Activated naive CD4-positive, alpha-beta T cell treated with anti-CD3 and anti-CD28 coated beads, Interleukin-2, amount 10 ng/mL, durations not matched to agents 7 days and 5 days (primary cell): Measurements from ENCODE around the gene NUP205.

Experiments used
- CTCF ChIA-PET: fragments of 350-600 bp; sonication (Branson Sonifier 250); formaldehyde crosslinking; loops from one replicate; lab custom pipeline; 2021; ENCODE audit warnings: antibody characterized with exemption; lab: Charles Lee
- DNase-seq: peaks from one replicate; pipeline ENCODE4 v3.0.0-alpha.2; 2020
- H3K27ac Mint-ChIP-seq: one replicate; pipeline ENCODE4 v1.8.0; 2021; ENCODE audit warnings: mild to moderate bottlenecking, moderate library complexity, mixed read lengths
- H3K27me3 Mint-ChIP-seq: one replicate; pipeline ENCODE4 v1.8.0; 2021; ENCODE audit warnings: mild to moderate bottlenecking, mixed read lengths
- H3K36me3 Mint-ChIP-seq: one replicate; pipeline ENCODE4 v1.8.0; 2021; ENCODE audit warnings: mixed read lengths
- H3K4me1 Mint-ChIP-seq: one replicate; pipeline ENCODE4 v1.8.0; 2021; ENCODE audit warnings: mixed read lengths
- H3K4me3 Mint-ChIP-seq: one replicate; pipeline ENCODE4 v1.8.0; 2021; ENCODE audit warnings: mild to moderate bottlenecking, moderate library complexity, mixed read lengths
- H3K9me3 Mint-ChIP-seq: one replicate; pipeline ENCODE4 v1.8.0; 2021; ENCODE audit warnings: mixed read lengths

The NUP205 gene, protein sequence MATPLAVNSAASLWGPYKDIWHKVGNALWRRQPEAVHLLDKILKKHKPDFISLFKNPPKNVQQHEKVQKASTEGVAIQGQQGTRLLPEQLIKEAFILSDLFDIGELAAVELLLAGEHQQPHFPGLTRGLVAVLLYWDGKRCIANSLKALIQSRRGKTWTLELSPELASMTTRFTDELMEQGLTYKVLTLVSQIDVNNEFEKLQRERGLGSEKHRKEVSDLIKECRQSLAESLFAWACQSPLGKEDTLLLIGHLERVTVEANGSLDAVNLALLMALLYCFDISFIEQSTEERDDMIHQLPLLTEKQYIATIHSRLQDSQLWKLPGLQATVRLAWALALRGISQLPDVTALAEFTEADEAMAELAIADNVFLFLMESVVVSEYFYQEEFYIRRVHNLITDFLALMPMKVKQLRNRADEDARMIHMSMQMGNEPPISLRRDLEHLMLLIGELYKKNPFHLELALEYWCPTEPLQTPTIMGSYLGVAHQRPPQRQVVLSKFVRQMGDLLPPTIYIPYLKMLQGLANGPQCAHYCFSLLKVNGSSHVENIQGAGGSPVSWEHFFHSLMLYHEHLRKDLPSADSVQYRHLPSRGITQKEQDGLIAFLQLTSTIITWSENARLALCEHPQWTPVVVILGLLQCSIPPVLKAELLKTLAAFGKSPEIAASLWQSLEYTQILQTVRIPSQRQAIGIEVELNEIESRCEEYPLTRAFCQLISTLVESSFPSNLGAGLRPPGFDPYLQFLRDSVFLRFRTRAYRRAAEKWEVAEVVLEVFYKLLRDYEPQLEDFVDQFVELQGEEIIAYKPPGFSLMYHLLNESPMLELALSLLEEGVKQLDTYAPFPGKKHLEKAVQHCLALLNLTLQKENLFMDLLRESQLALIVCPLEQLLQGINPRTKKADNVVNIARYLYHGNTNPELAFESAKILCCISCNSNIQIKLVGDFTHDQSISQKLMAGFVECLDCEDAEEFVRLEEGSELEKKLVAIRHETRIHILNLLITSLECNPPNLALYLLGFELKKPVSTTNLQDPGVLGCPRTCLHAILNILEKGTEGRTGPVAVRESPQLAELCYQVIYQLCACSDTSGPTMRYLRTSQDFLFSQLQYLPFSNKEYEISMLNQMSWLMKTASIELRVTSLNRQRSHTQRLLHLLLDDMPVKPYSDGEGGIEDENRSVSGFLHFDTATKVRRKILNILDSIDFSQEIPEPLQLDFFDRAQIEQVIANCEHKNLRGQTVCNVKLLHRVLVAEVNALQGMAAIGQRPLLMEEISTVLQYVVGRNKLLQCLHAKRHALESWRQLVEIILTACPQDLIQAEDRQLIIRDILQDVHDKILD (N-terminal part only)

DNA sequence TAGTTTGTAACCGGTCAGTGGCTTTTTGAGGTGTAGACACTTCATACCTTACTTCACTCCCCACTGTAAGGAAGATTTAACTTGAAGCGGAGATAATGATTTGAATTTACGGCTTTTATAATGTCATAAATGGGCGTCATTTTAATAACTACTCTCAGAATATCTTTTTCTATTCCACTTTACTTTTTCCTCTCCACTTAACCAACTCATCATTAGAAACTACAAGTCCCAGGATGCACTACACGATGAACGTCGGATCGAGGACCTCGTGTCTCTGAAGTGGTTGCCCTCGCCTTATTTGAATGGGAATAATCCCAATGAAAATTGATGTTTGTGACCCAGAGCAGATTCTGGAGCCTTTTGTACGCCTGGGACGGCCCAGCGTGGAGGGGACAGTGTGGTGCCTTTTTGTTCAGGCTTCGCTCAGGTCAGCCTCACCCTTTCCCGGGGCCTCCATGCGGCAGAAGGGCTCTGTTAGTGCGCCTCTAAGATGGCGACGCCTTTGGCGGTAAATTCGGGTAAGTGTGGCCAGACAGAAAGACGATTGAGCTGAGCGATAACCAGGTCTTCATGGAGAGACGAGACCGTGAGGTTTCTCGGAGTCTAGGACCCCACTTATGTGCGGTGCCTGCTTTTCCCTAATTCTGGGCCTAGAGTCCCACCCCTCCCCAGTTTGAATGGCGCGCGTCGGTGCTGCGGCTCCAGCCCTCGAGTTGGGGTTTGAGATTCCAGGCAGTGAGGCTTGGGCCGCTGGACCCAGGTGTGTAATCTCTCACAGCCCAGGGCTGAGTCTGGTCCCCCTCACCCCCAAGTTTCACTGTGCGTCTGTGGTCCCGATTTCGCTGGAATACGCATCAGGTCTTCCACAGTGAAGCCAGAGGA, at the start of gene NUP205:
Gene NUP205 (plus strand): TSS at position 463 of the 882 bp plus-strand sequence. CDS start 28 bp downstream, at position 491.
- Mint-ChIP-seq H3K36me3 (peaks cover 3% of the 10 kb centered on the region), H3K27ac (no peak within 1 kb of the TSS), H3K9me3 (no peaks in the 10 kb centered on the region), H3K4me1 (peaks cover 23% of the 10 kb centered on the region), H3K4me3 (peak within 1 kb of the TSS; percentile 16), H3K27me3 (no peaks in the 10 kb centered on the region)
- CTCF ChIA-PET, result interaction anchor here (0.7 to 2.0 kb wide), 6 partner anchors 12 to 277 kb away, joined by 3 to 4 read pairs (median 4); no protein-coding TSS in a partner anchor
- peak; percentile 81 for DNase-seq

DNA sequence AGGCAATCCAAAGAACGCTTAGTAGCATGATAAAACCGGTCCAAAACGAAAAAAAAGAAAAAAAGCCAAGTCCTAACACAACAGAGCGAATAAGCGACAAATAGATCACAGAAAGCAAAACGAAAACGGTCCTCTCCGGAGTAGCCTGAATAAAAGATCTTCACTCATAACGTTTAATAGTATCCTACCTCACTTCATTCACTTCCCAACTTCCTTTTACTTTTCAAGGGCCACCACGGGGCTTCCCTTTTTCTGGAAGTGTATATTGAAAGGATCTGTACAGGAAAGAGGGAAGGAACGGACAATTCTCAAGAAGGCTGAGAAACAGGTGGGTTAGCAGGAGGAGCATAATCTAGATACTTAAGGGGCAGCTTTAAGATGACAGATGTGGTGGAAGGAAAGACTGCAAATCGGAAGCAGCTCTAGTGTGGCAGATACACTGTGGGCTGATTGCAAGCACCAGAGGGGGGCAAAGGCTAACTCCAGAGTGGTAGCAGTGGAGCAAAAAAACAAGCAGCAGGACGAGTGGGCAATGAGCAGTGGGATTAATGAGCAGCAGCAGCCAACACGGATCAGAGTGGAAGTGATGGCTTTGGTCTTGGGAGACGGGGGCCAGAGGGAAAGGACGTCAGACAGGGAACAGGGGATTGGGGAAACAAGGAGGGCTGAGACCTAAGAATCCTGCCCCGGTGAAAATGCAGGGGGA, 48.7 kb upstream of the NUP205 start:
- no peaks in the 10 kb centered on the region for H3K27me3 Mint-ChIP-seq
- H3K4me3 Mint-ChIP-seq, result no peak overlapping the region
- H3K4me1 Mint-ChIP-seq, result peaks cover 9% of the 10 kb centered on the region
- no peaks in the 10 kb centered on the region for H3K9me3 Mint-ChIP-seq
- DNase-seq, result peak; percentile 50
- CTCF ChIA-PET, result no interaction called here
- H3K36me3 Mint-ChIP-seq, result peaks cover 2% of the 10 kb centered on the region
- H3K27ac Mint-ChIP-seq, result no peak overlapping the region

DNA sequence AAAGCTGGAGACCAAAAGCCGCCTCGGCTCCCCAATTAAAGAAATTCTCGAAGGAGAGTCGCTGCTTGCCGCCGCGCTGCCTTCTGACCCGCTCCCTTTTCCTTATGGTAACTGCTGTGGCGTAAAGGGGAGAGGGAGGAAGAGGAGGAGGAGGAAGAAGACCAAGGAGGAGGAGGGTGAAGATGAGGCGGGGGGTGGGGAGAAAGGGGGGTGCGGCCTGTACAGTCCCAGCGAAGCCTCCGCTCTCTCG, 48.2 kb upstream of the NUP205 start:
- CTCF ChIA-PET, result no interaction called here
- peaks cover 2% of the 10 kb centered on the region for H3K36me3 Mint-ChIP-seq
- H3K9me3 Mint-ChIP-seq, result no peaks in the 10 kb centered on the region
- no peak overlapping the region for H3K4me3 Mint-ChIP-seq
- H3K27me3 Mint-ChIP-seq, result no peaks in the 10 kb centered on the region
- H3K27ac Mint-ChIP-seq, result no peak overlapping the region
- no peak for DNase-seq
- peaks cover 9% of the 10 kb centered on the region for H3K4me1 Mint-ChIP-seq

DNA sequence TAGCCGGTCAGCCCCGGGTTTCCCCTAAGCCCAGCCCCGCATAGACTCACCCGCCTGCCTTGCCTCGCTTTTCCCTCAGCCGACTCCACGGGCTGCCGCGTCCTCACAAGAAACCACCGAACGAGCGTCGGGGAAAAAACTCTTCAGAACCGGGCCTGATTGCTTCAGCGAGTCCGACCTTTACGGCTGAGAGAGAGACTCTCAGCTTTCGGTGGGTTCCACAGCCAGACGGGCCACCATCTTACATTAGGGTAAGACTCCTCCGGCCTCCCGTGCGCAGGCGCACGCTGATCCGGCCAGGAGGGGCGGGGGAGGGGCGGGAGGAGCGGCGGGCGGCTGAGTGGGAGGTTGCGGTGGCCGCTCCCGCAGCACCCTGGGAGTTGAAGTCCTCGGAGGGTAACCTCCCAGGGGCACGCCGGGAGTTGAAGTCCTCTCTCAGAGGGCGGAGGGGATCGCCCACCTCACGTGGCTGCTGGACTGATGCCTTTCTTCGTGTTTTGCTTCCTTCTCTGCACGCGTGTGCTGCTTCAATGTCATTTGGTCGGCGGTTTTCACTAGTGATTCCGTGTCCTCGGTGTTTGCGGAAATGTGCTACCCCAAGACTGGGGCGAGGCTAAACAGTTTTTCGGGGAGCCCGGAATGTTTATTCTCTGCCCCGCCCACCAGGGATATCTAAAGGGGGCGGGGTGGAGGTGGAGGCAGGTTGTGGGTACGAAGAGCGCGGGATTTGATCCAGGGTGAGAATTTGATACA, 47.7 kb upstream of the NUP205 start, which contains the start of gene CNOT4:
Gene CNOT4 (minus strand): TSS at position 264 of the 753 bp plus-strand sequence. CDS start 71,771 bp downstream, outside the sequence.
- no peak within 1 kb of the TSS for H3K4me3 Mint-ChIP-seq
- CTCF ChIA-PET, result interaction anchor here (0.6 to 1.0 kb wide), 2 partner anchors 48 to 1952 kb away, joined by 3 to 4 read pairs; partner anchors contain the start of gene NUP205
- no peaks in the 10 kb centered on the region for H3K9me3 Mint-ChIP-seq
- peak; percentile 98 for DNase-seq
- no peak within 1 kb of the TSS for H3K27ac Mint-ChIP-seq
- peaks cover 9% of the 10 kb centered on the region for H3K4me1 Mint-ChIP-seq
- H3K27me3 Mint-ChIP-seq, result no peaks in the 10 kb centered on the region
- peaks cover 2% of the 10 kb centered on the region for H3K36me3 Mint-ChIP-seq

DNA sequence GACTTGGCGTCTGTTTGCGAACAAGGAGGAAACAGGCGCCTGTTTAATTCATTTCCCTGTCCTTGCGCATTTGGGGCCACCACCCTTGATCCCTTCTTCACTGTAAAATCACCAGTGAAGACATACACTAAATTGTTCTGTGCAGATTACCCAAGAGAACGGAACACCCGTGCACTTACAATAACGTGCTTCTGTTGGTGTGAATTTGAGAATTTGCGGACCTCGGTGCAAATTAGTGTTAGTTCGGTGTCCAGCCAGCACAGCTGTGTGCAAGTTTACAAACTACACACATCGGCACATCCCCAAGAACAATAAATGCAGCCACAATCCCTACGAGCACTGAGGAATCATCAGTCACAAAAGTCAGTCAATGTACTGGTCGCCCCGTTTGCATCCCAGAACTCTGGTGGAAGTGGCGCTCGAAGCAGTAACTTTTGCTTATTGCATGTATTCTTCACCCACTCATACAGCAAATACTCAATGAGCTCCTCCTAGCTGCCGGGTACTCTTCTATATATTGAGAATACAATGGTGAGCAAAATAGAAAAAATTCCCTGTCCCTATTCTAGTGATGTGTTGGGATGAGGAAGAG, 47.0 kb upstream of the NUP205 start:
- no peaks in the 10 kb centered on the region for H3K27me3 Mint-ChIP-seq
- no peaks in the 10 kb centered on the region for H3K9me3 Mint-ChIP-seq
- peaks cover 2% of the 10 kb centered on the region for H3K36me3 Mint-ChIP-seq
- H3K4me1 Mint-ChIP-seq, result peaks cover 9% of the 10 kb centered on the region
- no peak overlapping the region for H3K4me3 Mint-ChIP-seq
- CTCF ChIA-PET, result interaction anchor here (0.6 to 1.0 kb wide), 3 partner anchors 47 to 1951 kb away, joined by 3 to 4 read pairs (median 3); partner anchors contain the start of gene NUP205
- no peak for DNase-seq
- H3K27ac Mint-ChIP-seq, result no peak overlapping the region

DNA sequence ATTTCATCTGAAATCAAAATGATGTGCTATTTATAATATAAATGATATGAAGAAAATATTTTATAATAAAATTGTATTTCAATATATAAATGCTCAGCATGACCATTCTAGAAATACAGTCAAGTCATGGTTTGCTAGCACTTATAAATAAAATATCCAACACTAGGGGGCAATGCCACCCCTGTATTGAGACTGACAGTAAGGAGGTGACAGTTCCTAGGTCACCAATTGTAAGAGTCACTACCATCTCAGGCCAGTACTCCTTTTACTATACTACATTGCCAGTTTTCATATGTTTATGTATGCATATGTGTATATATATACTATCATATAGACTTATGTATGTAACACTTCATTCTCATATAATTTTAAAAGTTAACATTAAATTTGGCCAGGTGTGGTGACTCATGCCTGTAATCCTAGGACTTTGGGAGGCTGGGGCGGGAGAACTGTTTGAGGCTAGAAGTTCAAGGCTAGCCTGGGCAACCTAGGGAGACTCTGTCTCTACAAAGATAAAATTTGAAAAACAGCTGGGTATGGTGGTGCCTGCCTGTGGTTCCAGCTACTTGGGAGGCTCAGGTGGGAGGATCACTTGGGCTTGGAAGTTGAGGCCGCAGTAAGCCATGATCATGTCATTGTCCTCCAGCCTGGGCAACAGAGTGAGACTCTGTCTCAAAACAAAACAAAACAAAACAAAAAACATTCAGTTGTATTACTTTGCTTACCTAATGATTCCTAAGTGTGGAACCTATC, 45.4 kb upstream of the NUP205 start:
- H3K4me3 Mint-ChIP-seq, result no peak overlapping the region
- no peaks in the 10 kb centered on the region for H3K27me3 Mint-ChIP-seq
- H3K36me3 Mint-ChIP-seq, result peaks cover 2% of the 10 kb centered on the region
- CTCF ChIA-PET, result interaction anchor here (1.2 kb wide), 1 partner anchor 58 kb away, joined by 3 read pairs; no protein-coding TSS in a partner anchor
- H3K4me1 Mint-ChIP-seq, result peaks cover 5% of the 10 kb centered on the region
- DNase-seq, result peak; percentile 39
- no peak overlapping the region for H3K27ac Mint-ChIP-seq
- no peaks in the 10 kb centered on the region for H3K9me3 Mint-ChIP-seq

DNA sequence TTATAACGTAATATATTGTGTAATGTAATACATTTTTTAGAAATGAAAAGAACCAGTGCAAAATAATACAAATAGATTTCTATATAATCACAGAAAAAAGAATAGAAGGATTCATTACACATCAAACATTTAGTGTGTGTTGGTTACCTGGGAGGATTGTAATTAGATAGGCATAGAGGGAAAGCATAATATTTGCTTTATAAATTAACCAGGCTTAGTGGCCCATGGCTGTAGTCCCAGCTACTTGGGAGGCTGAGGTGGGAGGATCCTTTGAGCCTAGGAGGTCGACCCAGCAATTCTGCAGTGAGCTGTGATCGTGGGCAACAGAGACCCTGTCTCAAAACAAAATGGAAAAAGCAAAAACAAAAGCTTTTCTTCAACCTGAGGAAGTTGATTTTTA, 42.9 kb upstream of the NUP205 start:
- H3K27me3 Mint-ChIP-seq, result no peaks in the 10 kb centered on the region
- no peaks in the 10 kb centered on the region for H3K4me1 Mint-ChIP-seq
- no peak for DNase-seq
- CTCF ChIA-PET, result no interaction called here
- no peak overlapping the region for H3K27ac Mint-ChIP-seq
- no peak overlapping the region for H3K4me3 Mint-ChIP-seq
- H3K9me3 Mint-ChIP-seq, result no peaks in the 10 kb centered on the region
- H3K36me3 Mint-ChIP-seq, result no peaks in the 10 kb centered on the region

DNA sequence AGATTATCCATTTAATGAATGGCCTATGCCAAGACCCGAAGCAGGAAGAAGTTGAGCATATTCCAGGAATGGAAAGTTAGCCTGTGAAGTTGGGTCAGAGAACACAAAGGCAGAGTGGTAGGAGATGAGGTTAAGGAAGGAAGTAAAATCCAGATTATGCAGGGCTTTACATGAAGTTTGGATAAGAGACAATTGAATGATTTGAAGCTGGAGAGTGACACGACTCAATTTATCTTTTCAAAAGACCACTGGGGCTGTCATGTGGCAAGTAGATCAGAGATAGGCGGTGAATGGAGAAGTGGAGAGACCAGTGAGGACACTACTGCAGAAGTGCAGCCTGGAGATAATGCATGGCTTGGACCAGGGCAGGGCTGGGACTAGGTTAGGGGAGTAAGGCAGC, 40.7 kb upstream of the NUP205 start:
- DNase-seq, result no peak
- no peaks in the 10 kb centered on the region for H3K4me1 Mint-ChIP-seq
- no peaks in the 10 kb centered on the region for H3K9me3 Mint-ChIP-seq
- H3K27me3 Mint-ChIP-seq, result no peaks in the 10 kb centered on the region
- no peak overlapping the region for H3K27ac Mint-ChIP-seq
- no peaks in the 10 kb centered on the region for H3K36me3 Mint-ChIP-seq
- CTCF ChIA-PET, result no interaction called here
- H3K4me3 Mint-ChIP-seq, result no peak overlapping the region

DNA sequence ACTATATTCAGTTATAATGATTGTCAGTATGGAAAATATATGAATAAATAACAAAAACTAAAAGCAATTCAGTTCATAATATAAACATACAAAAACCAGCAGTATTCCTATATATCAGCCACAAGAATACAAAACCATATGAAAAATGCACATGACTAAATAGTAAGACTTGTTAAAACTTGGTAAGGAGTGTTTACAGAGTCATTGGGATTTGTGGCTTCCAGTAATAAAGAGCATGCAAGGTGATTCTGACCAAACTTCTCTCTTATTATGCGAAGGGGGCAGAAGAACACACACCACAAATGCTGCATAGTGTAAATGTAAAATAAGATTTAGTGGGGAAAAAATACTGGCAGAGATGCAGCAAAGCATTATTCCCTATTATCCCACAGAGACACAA, 39.0 kb upstream of the NUP205 start:
- no peaks in the 10 kb centered on the region for H3K4me1 Mint-ChIP-seq
- no peak for DNase-seq
- no peaks in the 10 kb centered on the region for H3K36me3 Mint-ChIP-seq
- H3K9me3 Mint-ChIP-seq, result no peaks in the 10 kb centered on the region
- H3K27ac Mint-ChIP-seq, result no peak overlapping the region
- CTCF ChIA-PET, result no interaction called here
- no peak overlapping the region for H3K4me3 Mint-ChIP-seq
- no peaks in the 10 kb centered on the region for H3K27me3 Mint-ChIP-seq

DNA sequence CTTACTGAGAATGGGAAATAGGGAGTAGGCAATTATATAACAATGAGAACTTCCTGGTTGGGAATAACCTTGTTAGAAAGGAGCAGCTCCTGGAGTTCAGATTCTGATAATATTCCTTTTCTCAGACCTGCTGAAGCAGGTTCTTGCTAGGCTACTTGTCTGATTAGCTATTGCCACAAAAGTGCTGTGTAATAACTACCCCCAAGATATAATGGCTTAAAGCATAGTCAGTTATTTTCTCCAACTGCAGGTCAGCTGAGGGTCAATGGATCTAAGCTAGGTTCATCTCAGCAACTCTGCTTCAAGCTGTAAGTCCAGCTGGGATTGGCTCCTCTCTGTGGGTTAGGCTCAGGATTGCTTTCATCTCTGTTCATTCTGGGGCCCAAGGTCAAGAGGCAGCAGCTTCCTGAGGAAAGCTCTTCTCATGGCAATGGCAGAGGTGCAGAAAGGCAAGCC, 38.5 kb upstream of the NUP205 start:
- no peak for DNase-seq
- Mint-ChIP-seq H3K4me1 (no peaks in the 10 kb centered on the region), H3K9me3 (no peaks in the 10 kb centered on the region), H3K36me3 (no peaks in the 10 kb centered on the region), H3K27ac (no peak overlapping the region), H3K4me3 (no peak overlapping the region), H3K27me3 (no peaks in the 10 kb centered on the region)
- CTCF ChIA-PET, result no interaction called here

DNA sequence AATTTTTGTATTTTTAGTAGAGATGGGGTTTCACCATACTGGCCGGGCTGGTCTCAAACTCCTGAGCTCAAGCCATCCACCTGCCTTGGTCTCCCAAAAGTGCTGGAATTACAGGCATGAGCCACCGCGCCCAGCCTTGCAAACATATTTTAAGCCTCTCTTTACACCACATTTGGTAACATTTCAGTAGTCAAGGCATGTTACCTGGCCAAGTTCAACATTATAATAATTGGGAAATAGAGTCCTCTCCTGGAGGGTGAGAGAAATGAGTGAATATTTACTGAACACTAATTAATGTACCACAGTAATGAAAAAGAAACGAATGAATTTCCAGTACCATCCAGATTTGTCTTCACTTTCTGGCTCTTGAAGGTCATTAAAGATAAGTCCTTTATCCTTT, 37.8 kb upstream of the NUP205 start:
- CTCF ChIA-PET, result interaction anchor here (1.8 kb wide), 1 partner anchor 245 kb away, joined by 7 read pairs; no protein-coding TSS in a partner anchor
- Mint-ChIP-seq H3K4me1 (no peaks in the 10 kb centered on the region), H3K27me3 (no peaks in the 10 kb centered on the region), H3K27ac (no peak overlapping the region), H3K9me3 (no peaks in the 10 kb centered on the region), H3K36me3 (no peaks in the 10 kb centered on the region), H3K4me3 (no peak overlapping the region)
- no peak for DNase-seq
